ENCODE measurements around the gene SLC7A4.

SLC7A4 gene

GRCh38 chr22:20989323-20990138 lies 42.8 kb downstream of the SLC7A4 start:
- no peak for TF ChIP-seq CTCF (IDR thresholded peaks at IDR 0.05; ENCODE audit: extremely low read depth, insufficient read depth, missing control alignments)
- DNase-seq (ENCODE audit: low spot score) = no peak
- in situ Hi-C loops (cut with MboI; ENCODE audit: low pct_unique_long_range_greater_than_20kb, low sequenced_read_pairs, unreplicated experiment) = no loop called here

GRCh38 chr22:20988573-20989322 lies 43.6 kb downstream of the SLC7A4 start:
- DNase-seq (ENCODE audit: low spot score) = no peak
- in situ Hi-C loops (cut with MboI; ENCODE audit: low pct_unique_long_range_greater_than_20kb, low sequenced_read_pairs, unreplicated experiment) = no loop called here
- no peak for TF ChIP-seq CTCF (IDR thresholded peaks at IDR 0.05; ENCODE audit: extremely low read depth, insufficient read depth, missing control alignments)

- in situ Hi-C loops (cut with MboI; ENCODE audit: low pct_unique_long_range_greater_than_20kb, low sequenced_read_pairs, unreplicated experiment) = no loop called here
- DNase-seq (ENCODE audit: low spot score) = no peak
- TF ChIP-seq CTCF (IDR thresholded peaks at IDR 0.05; ENCODE audit: extremely low read depth, insufficient read depth, missing control alignments) = no peak
These were observed 45.0 kb downstream of the SLC7A4 start for GRCh38 chr22:20987375-20987774.

- in situ Hi-C loops (cut with MboI; ENCODE audit: low pct_unique_long_range_greater_than_20kb, low sequenced_read_pairs, unreplicated experiment) = no loop called here
- no peak for TF ChIP-seq CTCF (IDR thresholded peaks at IDR 0.05; ENCODE audit: extremely low read depth, insufficient read depth, missing control alignments)
- DNase-seq (ENCODE audit: low spot score) = no peak
These were observed 46.0 kb downstream of the SLC7A4 start for GRCh38 chr22:20986365-20986764.

- DNase-seq (ENCODE audit: low spot score) = no peak
- TF ChIP-seq CTCF (IDR thresholded peaks at IDR 0.05; ENCODE audit: extremely low read depth, insufficient read depth, missing control alignments) = no peak
- in situ Hi-C loops (cut with MboI; ENCODE audit: low pct_unique_long_range_greater_than_20kb, low sequenced_read_pairs, unreplicated experiment) = no loop called here
These were observed 46.6 kb downstream of the SLC7A4 start for GRCh38 chr22:20985720-20986119.

- in situ Hi-C loops (cut with MboI; ENCODE audit: low pct_unique_long_range_greater_than_20kb, low sequenced_read_pairs, unreplicated experiment) = no loop called here
- TF ChIP-seq CTCF (IDR thresholded peaks at IDR 0.05; ENCODE audit: extremely low read depth, insufficient read depth, missing control alignments) = no peak
- DNase-seq (ENCODE audit: low spot score) = no peak
These were observed 49.1 kb downstream of the SLC7A4 start for GRCh38 chr22:20983081-20983771.

Data from GM13977 (cell line).